K562 (cell line): ENCODE results near the gene ADRB2. TPM values are rescaled to one million over a fixed set of nuclear protein-coding genes. Genes with fewer than 3 reads are reported as not detected.
A peak's percentile ranks its signal among the peaks of the same experiment; 100 is the strongest.
"Not testable (repeated sequence)": the region's sequence is repeated elsewhere in the genome, so short reads cannot be mapped to it uniquely, and the experiment has no call there.

ENCODE experiments used
- ATAC-seq: fragments of 200-7000 bp; cut with Tn5 transposase; 3 replicates; pipeline ENCODE4 v1.9.1; 2020; ENCODE audit warnings: moderate library complexity
- BruUV-seq: library from RNA; stranded (reverse); fragments of 400-500 nt; replicated peaks from 2 replicates; lab custom pipeline; 2021; lab: Mats Ljungman, UMichigan
- CTCF ChIA-PET: fragments of 300-600 bp; formaldehyde crosslinking; extraction: SDS; loops from one replicate; lab custom pipeline; 2021; ENCODE audit warnings: low intra/inter-chr PET ratio; lab: Yijun Ruan, JAX
- POLR2A ChIA-PET: fragments of 300-600, 350-650 bp; sonication (Branson Sonifier 250); formaldehyde crosslinking; extraction: SDS; loops from one replicate; lab custom pipeline; 2021; ENCODE audit warnings: antibody characterized with exemption, inconsistent platforms; lab: Yijun Ruan, JAX
- DNase-seq, 4 experiments: peaks; one replicate each; pipeline versions ENCODE4 v3.0.0 to v3.0.0-alpha.2; 2011 to 2018; ENCODE audit warnings: low spot score in 3 of 4, mixed read lengths in 3 of 4; ENCODE audit errors: extremely low read depth in 1 of 4
- FAIRE-seq: peaks from 2 replicates; lab custom pipeline; 2011; peaks lifted over from hg19 to GRCh38; lab: Jason Lieb, UNC
- H2AFZ ChIP-seq: 2 replicates; pipeline ENCODE4 v1.6.0; 2011; ENCODE audit warnings: low read depth, low read length, control low read depth, inconsistent platforms
- H3K27ac ChIP-seq: fragments of 200-600 bp; 3 replicates; pipeline ENCODE4 v1.8.0; 2011; ENCODE audit warnings: low read depth, mild to moderate bottlenecking, control low read depth, inconsistent platforms, low read length, moderate library complexity, mixed read lengths; ENCODE audit errors: extremely low read depth
- H3K27me3 ChIP-seq, 2 experiments: fragments of 300-600 bp in 1 of 2; 2 replicates in 1 of 2; 3 replicates in 1 of 2; pipeline versions ENCODE4 v1.6.0 to v1.8.0; 2011; ENCODE audit warnings: inconsistent platforms in 2 of 2, low read length in 2 of 2, mild to moderate bottlenecking in 1 of 2, mixed read lengths in 1 of 2, moderate library complexity in 1 of 2; ENCODE audit not compliant: control insufficient read depth in 2 of 2, insufficient read depth in 2 of 2
- H3K36me3 ChIP-seq: fragments of 300-600 bp; 3 replicates; pipeline ENCODE4 v1.8.0; 2011; ENCODE audit warnings: mild to moderate bottlenecking, low read length, inconsistent platforms; ENCODE audit not compliant: control insufficient read depth, insufficient read depth
- H3K4me1 ChIP-seq, 2 experiments: fragments of 200-600 bp in 1 of 2; replicated peaks in 1 of 2; 2 replicates in 1 of 2; 3 replicates in 1 of 2; pipeline versions ENCODE4 v1.5.1 to v1.8.0; 2011; ENCODE audit warnings: inconsistent platforms in 2 of 2, low read length in 2 of 2, mild to moderate bottlenecking in 1 of 2, mixed read lengths in 1 of 2, moderate library complexity in 1 of 2; ENCODE audit not compliant: control insufficient read depth in 2 of 2, insufficient read depth in 2 of 2
- H3K4me2 ChIP-seq: 2 replicates; pipeline ENCODE4 v1.6.1; 2011; ENCODE audit warnings: low read length, control low read depth, inconsistent platforms, mixed read lengths; ENCODE audit not compliant: insufficient read depth
- H3K4me3 ChIP-seq: fragments of 200-600 bp; sonication (generic), shearing (Covaris generic); 2 replicates; pipeline ENCODE4 v1.5.1; 2016; ENCODE audit warnings: control low read depth, inconsistent platforms
- H3K79me2 ChIP-seq: fragments of 200-600 bp; 3 replicates; pipeline ENCODE4 v1.8.0; 2011; ENCODE audit warnings: low read length, inconsistent platforms; ENCODE audit not compliant: control insufficient read depth, insufficient read depth
- H3K9ac ChIP-seq, 2 experiments: 2 replicates each; pipeline versions ENCODE4 v1.6.0 to v1.6.1; 2011; ENCODE audit warnings: low read depth in 2 of 2, low read length in 2 of 2, control low read depth in 1 of 2, inconsistent platforms in 1 of 2, mild to moderate bottlenecking in 1 of 2, mixed read lengths in 1 of 2; ENCODE audit not compliant: insufficient read depth in 1 of 2
- H3K9me1 ChIP-seq: one replicate; pipeline ENCODE4 v1.6.0; 2011; ENCODE audit warnings: inconsistent platforms, mild to moderate bottlenecking, low read length, moderate library complexity; ENCODE audit not compliant: control insufficient read depth, insufficient read depth
- H3K9me3 ChIP-seq: replicated peaks from 2 replicates; pipeline ENCODE4 v1.5.1; 2011; ENCODE audit warnings: low read depth, low read length, inconsistent platforms; ENCODE audit not compliant: control insufficient read depth, insufficient read depth
- H4K20me1 ChIP-seq: replicated peaks from 2 replicates; pipeline ENCODE4 v1.6.1; 2011; ENCODE audit warnings: low read length, inconsistent platforms, mixed read lengths; ENCODE audit not compliant: control insufficient read depth, insufficient read depth
- C11orf30 ChIP-seq: fragments of 450-650 bp; IDR thresholded peaks from 2 replicates; pipeline ENCODE4 v1.6.1; 2016; ENCODE audit warnings: low read depth, mild to moderate bottlenecking
- DPF2 ChIP-seq: fragments of 450-650 bp; IDR thresholded peaks from 2 replicates; pipeline ENCODE4 v1.6.1; 2016
- EHMT2 ChIP-seq: fragments of 450-650 bp; IDR thresholded peaks from 2 replicates; pipeline ENCODE4 v1.6.1; 2018; ENCODE audit warnings: antibody characterized with exemption
- MAFK ChIP-seq: IDR thresholded peaks from 2 replicates; pipeline ENCODE4 v1.6.1; 2011; ENCODE audit warnings: low read length, improper control_type of control experiment
- MYBL2 ChIP-seq, 2 experiments: fragments of 450-650 bp in 1 of 2; sonication (generic) in 1 of 2; formaldehyde crosslinking in 1 of 2; IDR thresholded peaks; 2 replicates each; pipeline versions ENCODE4 v1.6.1 to v1.8.1; 2017 to 2022; ENCODE audit warnings: borderline replicate concordance in 1 of 2, inconsistent platforms in 1 of 2, low read depth in 1 of 2, mild to moderate bottlenecking in 1 of 2, missing genetic modification reagents in 1 of 2, moderate library complexity in 1 of 2
- PHB ChIP-seq: fragments of 250-450 bp; sonication (Bioruptor Pico); IDR thresholded peaks from 2 replicates; pipeline ENCODE4 v1.5.0; 2021
- SRSF9 ChIP-seq: fragments of 200-400 bp; formaldehyde crosslinking; IDR thresholded peaks from 2 replicates; pipeline ENCODE4 v1.6.1; 2017; ENCODE audit warnings: low read depth, low read length, borderline replicate concordance
- TBP ChIP-seq: optimal IDR thresholded peaks from 2 replicates; pipeline ENCODE3; 2011; ENCODE audit warnings: low read depth, low read length, improper control_type of control experiment
- WGBS: fragments of 100-300 bp; shearing (Covaris generic); methylation state at CpG from one replicate; pipeline ENCODE4 v1.1.6; 2016; ENCODE audit warnings: low coverage, mixed read lengths; ENCODE audit not compliant: insufficient coverage; ENCODE audit errors: missing lambda C conversion rate; 5-methylcytosine and 5-hydroxymethylcytosine counted together
- in situ Hi-C: fragments of 300-500 bp; cut with MboI; formaldehyde crosslinking; loops from 4 replicates; pipeline ENCODE4 v1.15.0; 2018; ENCODE audit warnings: inconsistent platforms, mixed read lengths
- intact Hi-C: fragments of 100-400 bp; cut with micrococcal nuclease; formaldehyde crosslinking; loops from 2 replicates; pipeline ENCODE4 v1.14.2; 2022
- polyA plus RNA-seq, 8 experiments: library from polyadenylated mRNA; depleted of rRNA in 4 of 8; stranded (reverse) in 5 of 8; unstranded in 3 of 8; fragments of >200 nt; fragmentation: Nextera tagmentation in 2 of 8; fragmentation: Illumina TruSeq in 1 of 8; extraction: Ambion mirVana in 2 of 8; extraction: Trizol in 1 of 8; gene quantifications; 2 replicates each; pipeline versions ENCODE4 v1.2.1 to v1.2.3, GENCODE V29; 2011 to 2014; ENCODE audit warnings: inconsistent platforms in 1 of 8, missing spikeins in 1 of 8
- total RNA-seq, 7 experiments: library from RNA; depleted of rRNA in 6 of 7; stranded (reverse); fragments of >200 nt in 6 of 7; fragmentation: Illumina TruSeq in 2 of 7; extraction: Trizol in 2 of 7; gene quantifications; 2 replicates each; pipeline versions ENCODE4 v1.2.1 to v1.2.3, GENCODE V29; 2011 to 2021; ENCODE audit warnings: low replicate concordance in 1 of 7
- TF ChIP-seq, protein P1 (sequence below): fragments of 450-650 bp; IDR thresholded peaks from 2 replicates; pipeline ENCODE4 v1.6.1; 2017; ENCODE audit warnings: antibody characterized with exemption, mild to moderate bottlenecking

The ADRB2 gene
- total and polyA plus RNA-seq, 9 of the 15 experiments (the other 6 are each of a cell fraction or from before 2014, with no cell fraction given): 0.01 to 0.18 (median 0.04) TPM; not detected in 2

DNA sequence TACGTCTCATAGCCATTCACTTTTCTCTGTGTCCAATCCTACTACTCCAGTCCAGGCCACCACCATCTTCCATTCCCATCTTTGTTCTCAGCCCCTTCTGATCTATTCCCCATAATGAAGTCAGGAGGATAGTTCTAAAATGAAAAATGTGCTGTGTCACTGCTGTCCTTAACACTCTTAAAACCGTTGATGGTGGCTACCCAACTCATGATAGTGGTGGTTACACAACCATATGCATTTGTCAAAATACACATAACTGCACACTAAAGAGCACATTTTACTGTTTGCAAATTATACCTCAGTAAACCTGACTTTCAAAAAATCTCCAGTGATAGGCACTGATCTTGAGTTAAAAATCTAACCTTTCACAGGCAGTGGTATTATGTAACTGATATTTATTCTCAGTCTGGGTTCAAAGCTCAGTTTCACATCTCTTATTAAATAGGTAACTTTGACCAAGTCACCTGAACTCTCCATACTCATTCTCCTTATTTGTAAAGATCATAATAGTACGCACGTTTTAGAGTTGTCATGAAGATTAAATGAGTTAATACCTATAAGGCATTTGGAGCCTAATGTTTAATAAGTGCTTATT lies 24.6 kb upstream of the ADRB2 start (continued):
- TF ChIP-seq MYBL2 (IDR thresholded peaks at IDR 0.05; ENCODE audit: low read depth) (peak; percentile 55; the same call in 1 of the 2 replicates), MYBL2 (CRISPR knock-in tag; IDR thresholded peaks at IDR 0.05; ENCODE audit: borderline replicate concordance) (no peak), EHMT2 (peak; percentile 45; the same call in 1 of the 2 replicates), TBP (no peak), MAFK (peak; percentile 73), C11orf30 (peak; percentile 88), SRSF9 (no peak), PHB (no peak), DPF2 (peak; percentile 55; the same call in 1 of the 2 replicates)
- TF ChIP-seq, protein P1, sequence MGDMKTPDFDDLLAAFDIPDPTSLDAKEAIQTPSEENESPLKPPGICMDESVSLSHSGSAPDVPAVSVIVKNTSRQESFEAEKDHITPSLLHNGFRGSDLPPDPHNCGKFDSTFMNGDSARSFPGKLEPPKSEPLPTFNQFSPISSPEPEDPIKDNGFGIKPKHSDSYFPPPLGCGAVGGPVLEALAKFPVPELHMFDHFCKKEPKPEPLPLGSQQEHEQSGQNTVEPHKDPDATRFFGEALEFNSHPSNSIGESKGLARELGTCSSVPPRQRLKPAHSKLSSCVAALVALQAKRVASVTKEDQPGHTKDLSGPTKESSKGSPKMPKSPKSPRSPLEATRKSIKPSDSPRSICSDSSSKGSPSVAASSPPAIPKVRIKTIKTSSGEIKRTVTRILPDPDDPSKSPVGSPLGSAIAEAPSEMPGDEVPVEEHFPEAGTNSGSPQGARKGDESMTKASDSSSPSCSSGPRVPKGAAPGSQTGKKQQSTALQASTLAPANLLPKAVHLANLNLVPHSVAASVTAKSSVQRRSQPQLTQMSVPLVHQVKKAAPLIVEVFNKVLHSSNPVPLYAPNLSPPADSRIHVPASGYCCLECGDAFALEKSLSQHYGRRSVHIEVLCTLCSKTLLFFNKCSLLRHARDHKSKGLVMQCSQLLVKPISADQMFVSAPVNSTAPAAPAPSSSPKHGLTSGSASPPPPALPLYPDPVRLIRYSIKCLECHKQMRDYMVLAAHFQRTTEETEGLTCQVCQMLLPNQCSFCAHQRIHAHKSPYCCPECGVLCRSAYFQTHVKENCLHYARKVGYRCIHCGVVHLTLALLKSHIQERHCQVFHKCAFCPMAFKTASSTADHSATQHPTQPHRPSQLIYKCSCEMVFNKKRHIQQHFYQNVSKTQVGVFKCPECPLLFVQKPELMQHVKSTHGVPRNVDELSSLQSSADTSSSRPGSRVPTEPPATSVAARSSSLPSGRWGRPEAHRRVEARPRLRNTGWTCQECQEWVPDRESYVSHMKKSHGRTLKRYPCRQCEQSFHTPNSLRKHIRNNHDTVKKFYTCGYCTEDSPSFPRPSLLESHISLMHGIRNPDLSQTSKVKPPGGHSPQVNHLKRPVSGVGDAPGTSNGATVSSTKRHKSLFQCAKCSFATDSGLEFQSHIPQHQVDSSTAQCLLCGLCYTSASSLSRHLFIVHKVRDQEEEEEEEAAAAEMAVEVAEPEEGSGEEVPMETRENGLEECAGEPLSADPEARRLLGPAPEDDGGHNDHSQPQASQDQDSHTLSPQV: 0 out of 2 replicates have a peak, but pooled peaks have one; percentile 32
- TF ChIP-seq, all 486 proteins: peak for 25

DNA sequence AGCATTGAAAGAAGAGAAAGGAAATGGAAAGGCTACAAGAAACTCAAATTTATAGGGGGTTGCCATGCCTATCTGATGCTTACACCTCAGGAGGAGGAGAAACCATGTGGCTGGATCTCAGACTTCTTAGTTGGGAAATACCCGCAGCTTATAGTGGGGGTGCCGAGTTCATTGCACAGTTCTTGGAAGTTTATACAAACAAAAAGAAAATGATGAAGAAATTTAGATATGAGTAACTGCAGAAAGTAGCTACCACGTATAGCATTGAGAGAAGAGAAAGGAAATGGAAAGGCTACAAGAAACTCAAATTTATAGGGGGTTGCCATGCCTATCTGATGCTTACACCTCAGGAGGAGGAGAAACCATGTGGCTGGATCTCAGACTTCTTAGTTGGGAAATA lies 23.0 kb upstream of the ADRB2 start:
- H2AFZ ChIP-seq, H4K20me1 ChIP-seq, intact Hi-C loops, H3K9me3 ChIP-seq, in situ Hi-C loops, H3K9ac ChIP-seq, H3K36me3 ChIP-seq, H3K27ac ChIP-seq, H3K27me3 ChIP-seq, H3K4me3 ChIP-seq, CTCF ChIA-PET, FAIRE-seq, POLR2A ChIA-PET, DNase-seq, ATAC-seq, BruUV-seq, H3K4me2 ChIP-seq, H3K79me2 ChIP-seq, H3K9me1 ChIP-seq: not testable (repeated sequence)
- H3K4me1 ChIP-seq: peaks cover 21 to 57% of the 10 kb centered on the region in 2 experiments
- WGBS: 43% methylated on average over 3 of the region's 3 CpGs
